ENCODE measurements around the gene CBFA2T3.

CBFA2T3 gene

DNA sequence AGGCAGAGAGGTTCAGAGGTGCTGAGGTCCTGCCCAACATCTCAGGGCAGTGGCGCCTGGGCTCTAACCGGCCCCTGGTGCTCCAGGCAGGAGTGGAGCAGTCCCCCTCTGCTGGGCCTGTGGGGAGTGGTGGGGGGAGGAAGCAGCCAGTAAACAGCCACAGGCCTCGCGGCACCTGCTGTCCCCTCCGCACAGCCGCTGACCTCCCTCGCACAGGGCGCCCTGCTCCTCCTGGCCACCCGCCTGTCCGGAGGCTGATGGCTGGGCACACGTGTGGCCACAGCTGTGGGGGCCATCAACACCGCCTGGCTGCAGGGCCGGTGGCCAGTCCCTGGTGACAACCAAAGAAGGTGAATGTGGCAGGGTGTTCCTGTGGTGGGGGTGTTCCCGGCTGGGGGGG lies 73.7 kb downstream of the CBFA2T3 start:
- H2AFZ ChIP-seq = no peak overlapping the region
- H3K9ac ChIP-seq = no peak overlapping the region
- TF ChIP-seq, protein P1, sequence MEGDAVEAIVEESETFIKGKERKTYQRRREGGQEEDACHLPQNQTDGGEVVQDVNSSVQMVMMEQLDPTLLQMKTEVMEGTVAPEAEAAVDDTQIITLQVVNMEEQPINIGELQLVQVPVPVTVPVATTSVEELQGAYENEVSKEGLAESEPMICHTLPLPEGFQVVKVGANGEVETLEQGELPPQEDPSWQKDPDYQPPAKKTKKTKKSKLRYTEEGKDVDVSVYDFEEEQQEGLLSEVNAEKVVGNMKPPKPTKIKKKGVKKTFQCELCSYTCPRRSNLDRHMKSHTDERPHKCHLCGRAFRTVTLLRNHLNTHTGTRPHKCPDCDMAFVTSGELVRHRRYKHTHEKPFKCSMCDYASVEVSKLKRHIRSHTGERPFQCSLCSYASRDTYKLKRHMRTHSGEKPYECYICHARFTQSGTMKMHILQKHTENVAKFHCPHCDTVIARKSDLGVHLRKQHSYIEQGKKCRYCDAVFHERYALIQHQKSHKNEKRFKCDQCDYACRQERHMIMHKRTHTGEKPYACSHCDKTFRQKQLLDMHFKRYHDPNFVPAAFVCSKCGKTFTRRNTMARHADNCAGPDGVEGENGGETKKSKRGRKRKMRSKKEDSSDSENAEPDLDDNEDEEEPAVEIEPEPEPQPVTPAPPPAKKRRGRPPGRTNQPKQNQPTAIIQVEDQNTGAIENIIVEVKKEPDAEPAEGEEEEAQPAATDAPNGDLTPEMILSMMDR (IDR thresholded peaks at IDR 0.05) = no peak
- H3K36me3 ChIP-seq (ENCODE audit: control insufficient read depth, insufficient read depth, low read length) = no peaks in the 10 kb centered on the region
- no peaks in the 10 kb centered on the region for H3K27me3 ChIP-seq (ENCODE audit: control insufficient read depth, insufficient read depth, low read length)
- no peak overlapping the region for H3K4me3 ChIP-seq (ENCODE audit: low read depth, low read length)
- H3K79me2 ChIP-seq = no peaks in the 10 kb centered on the region
- no peak overlapping the region for H3K4me2 ChIP-seq (ENCODE audit: low read length)
- H3K27ac ChIP-seq = no peak overlapping the region
- no peaks in the 10 kb centered on the region for H3K9me3 ChIP-seq (ENCODE audit: control insufficient read depth, low read length)
- H3K4me1 ChIP-seq = no peaks in the 10 kb centered on the region

DNA sequence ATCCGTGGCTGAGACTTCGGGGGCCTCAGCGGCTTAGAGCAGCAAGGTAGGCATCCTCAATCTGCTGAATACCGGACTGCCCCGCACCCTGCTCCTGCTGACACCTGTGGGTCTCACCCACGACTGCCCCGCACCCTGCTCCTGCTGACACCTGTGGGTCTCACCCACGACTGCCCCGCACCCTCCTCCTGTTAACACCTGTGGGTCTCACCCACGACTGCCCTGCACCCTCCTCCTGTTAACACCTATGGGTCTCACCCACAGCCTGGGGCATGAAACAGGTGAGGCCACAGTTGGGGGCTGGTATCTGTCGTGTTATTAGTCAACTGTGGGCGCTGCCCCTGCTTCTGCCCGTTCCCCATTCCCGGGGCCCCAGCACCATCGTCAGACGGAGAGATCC lies 74.3 kb downstream of the CBFA2T3 start:
- TF ChIP-seq, protein P1 (IDR thresholded peaks at IDR 0.05) = no peak
- Histone ChIP-seq H3K36me3 (ENCODE audit: control insufficient read depth, insufficient read depth, low read length) (no peaks in the 10 kb centered on the region), H3K4me3 (ENCODE audit: low read depth, low read length) (no peak overlapping the region), H2AFZ (no peak overlapping the region), H3K9ac (no peak overlapping the region), H3K27me3 (ENCODE audit: control insufficient read depth, insufficient read depth, low read length) (no peaks in the 10 kb centered on the region), H3K4me2 (ENCODE audit: low read length) (no peak overlapping the region), H3K9me3 (ENCODE audit: control insufficient read depth, low read length) (no peaks in the 10 kb centered on the region), H3K79me2 (no peaks in the 10 kb centered on the region), H3K27ac (no peak overlapping the region), H3K4me1 (no peaks in the 10 kb centered on the region)

DNA sequence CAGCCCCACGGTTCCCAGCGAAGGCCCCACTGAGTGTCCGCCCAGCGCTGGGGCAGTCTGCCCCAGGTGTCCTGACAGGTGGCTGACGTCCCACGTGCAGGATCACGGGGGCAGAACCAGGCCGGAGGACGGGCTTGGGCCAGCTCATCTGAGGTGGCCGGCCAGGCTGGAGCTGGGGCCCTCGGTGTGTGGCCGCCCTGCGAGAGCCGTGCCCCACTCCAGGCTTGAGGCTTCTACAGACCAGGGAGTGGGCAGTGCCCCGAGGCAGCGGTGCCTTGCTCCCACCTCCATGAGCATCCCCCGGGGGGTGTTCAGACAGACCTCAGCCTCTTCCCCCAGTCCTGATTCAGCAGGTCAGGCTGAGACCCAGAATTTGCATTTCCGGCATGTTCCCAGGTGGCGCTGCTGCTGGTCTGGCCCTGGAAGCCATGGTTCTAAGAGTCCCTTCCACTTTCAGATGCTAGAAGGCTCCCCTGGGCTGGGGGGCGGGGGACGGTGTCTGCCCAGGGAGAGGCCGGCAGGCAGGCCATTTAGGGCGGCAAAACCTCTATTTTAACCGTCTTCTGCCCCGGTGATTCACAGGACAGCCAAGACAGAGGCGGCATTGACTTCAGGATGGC lies 75.2 kb downstream of the CBFA2T3 start:
- no peak overlapping the region for H3K9ac ChIP-seq
- H3K9me3 ChIP-seq (ENCODE audit: control insufficient read depth, low read length) = no peaks in the 10 kb centered on the region
- H3K4me1 ChIP-seq = no peaks in the 10 kb centered on the region
- no peak overlapping the region for H3K4me3 ChIP-seq (ENCODE audit: low read depth, low read length)
- no peaks in the 10 kb centered on the region for H3K36me3 ChIP-seq (ENCODE audit: control insufficient read depth, insufficient read depth, low read length)
- TF ChIP-seq, protein P1 (IDR thresholded peaks at IDR 0.05) = no peak
- no peak overlapping the region for H3K27ac ChIP-seq
- H3K79me2 ChIP-seq = no peaks in the 10 kb centered on the region
- no peak overlapping the region for H3K4me2 ChIP-seq (ENCODE audit: low read length)
- H2AFZ ChIP-seq = no peak overlapping the region
- no peaks in the 10 kb centered on the region for H3K27me3 ChIP-seq (ENCODE audit: control insufficient read depth, insufficient read depth, low read length)

DNA sequence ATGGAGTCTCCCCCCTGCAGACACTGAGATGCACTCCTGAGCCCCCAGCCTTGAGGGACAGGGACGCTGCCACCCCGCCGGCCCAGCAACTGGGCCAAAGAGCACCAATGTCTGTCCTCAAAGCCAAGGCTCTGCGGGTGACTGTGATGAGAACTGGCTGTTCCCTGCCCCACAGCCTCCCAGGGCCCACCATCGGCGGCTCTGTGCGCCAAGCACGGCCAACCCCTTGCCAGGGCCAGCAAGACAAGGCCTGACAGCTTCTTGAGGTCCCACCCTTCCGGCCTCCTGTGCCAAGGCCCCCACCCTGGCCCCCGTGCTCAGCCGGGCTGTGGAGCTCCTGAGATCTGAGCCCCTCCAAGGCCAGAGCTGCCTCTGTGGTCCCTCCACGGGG lies 76.3 kb downstream of the CBFA2T3 start:
- H3K27me3 ChIP-seq (ENCODE audit: control insufficient read depth, insufficient read depth, low read length) = no peaks in the 10 kb centered on the region
- no peaks in the 10 kb centered on the region for H3K4me1 ChIP-seq
- no peak overlapping the region for H2AFZ ChIP-seq
- H3K27ac ChIP-seq = no peak overlapping the region
- H3K36me3 ChIP-seq (ENCODE audit: control insufficient read depth, insufficient read depth, low read length) = no peaks in the 10 kb centered on the region
- H3K9ac ChIP-seq = no peak overlapping the region
- no peaks in the 10 kb centered on the region for H3K79me2 ChIP-seq
- H3K9me3 ChIP-seq (ENCODE audit: control insufficient read depth, low read length) = no peaks in the 10 kb centered on the region
- H3K4me2 ChIP-seq (ENCODE audit: low read length) = no peak overlapping the region
- no peak overlapping the region for H3K4me3 ChIP-seq (ENCODE audit: low read depth, low read length)
- TF ChIP-seq, protein P1 (IDR thresholded peaks at IDR 0.05) = no peak

Measured in parathyroid adenoma (tissue), 2 donors.